HL-60 (cell line): ENCODE results near the gene NFATC1.

Experiments
- DNase-seq, 2 experiments: peaks; one replicate each; pipeline ENCODE4 v3.0.0-alpha.2; 2010 to 2020; ENCODE audit warnings: low read depth in 1 of 2, low spot score in 1 of 2
- H3K27ac ChIP-seq: fragments of 250-450 bp; sonication (Bioruptor Pico); replicated peaks from 2 replicates; pipeline ENCODE4 v1.5.1; 2020; ENCODE audit warnings: mild to moderate bottlenecking, moderate library complexity
- H3K27me3 ChIP-seq: fragments of 250-450 bp; sonication (Bioruptor Pico); 2 replicates; pipeline ENCODE4 v1.5.1; 2021; ENCODE audit warnings: mild to moderate bottlenecking, moderate library complexity; ENCODE audit not compliant: insufficient read depth, poor library complexity, severe bottlenecking
- H3K4me3 ChIP-seq: replicated peaks from 2 replicates; pipeline ENCODE4 v1.5.1; 2011; ENCODE audit warnings: mild to moderate bottlenecking, control low read depth, low read length; ENCODE audit not compliant: insufficient read depth
- CTCF ChIP-seq: IDR thresholded peaks from one replicate; pipeline ENCODE4 v1.5.1; 2011; ENCODE audit warnings: low read length, control low read depth, inconsistent platforms; ENCODE audit not compliant: insufficient read depth
- GABPA ChIP-seq: IDR thresholded peaks from 2 replicates; pipeline ENCODE4 v1.6.1; 2012; ENCODE audit warnings: low read depth
- POLR2AphosphoS5 ChIP-seq: IDR thresholded peaks from 2 replicates; pipeline ENCODE4 v1.6.1; 2012; ENCODE audit warnings: low read depth
- REST ChIP-seq: IDR thresholded peaks from 2 replicates; pipeline ENCODE4 v1.6.1; 2012; ENCODE audit warnings: low read depth; ENCODE audit not compliant: insufficient replicate concordance
- SPI1 ChIP-seq: IDR thresholded peaks from 2 replicates; pipeline ENCODE4 v1.6.1; 2012; ENCODE audit warnings: low read depth, mild to moderate bottlenecking, borderline replicate concordance

Gene NFATC1

DNA sequence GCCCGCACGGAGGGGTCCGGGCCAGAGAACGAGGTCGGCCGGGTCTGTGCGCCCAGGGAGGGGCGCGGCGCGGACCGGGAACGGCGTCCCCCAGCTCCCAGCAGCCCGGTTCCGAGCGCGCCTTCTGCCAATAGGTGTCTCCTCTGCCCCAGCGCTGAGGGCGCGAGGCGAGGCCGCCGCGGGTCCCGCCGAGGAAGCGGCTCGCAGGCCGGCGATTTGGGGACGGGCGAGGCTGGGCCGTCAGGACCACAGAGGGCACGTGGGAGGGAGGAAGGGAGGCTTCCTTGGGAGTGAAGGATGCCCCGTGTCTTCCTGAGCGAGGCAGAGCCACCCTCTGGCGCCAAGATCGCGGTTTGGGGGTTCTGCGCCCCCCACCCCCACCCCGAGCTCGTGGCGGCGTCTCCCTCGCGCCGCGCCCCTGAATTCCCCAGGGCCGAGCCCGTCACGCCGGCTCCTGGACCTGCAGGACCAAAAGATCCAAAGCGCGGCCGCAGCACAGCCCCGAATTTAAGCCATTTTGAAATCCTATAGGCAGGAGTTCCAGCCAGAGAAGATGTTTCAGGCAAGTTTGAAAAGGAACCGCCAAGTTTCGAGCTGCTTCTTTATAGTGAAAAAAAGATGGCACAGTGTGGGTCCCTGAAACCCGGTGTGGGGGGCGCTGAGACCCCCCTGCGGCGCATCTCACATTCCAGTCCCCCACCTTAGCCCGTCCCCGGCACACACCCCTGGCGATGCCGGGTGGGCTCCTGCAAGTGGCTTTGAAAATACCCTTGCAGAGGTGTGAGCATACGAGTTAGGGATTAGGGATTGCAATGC, 909 bp downstream of the NFATC1 start:
- peak; percentile 55 to 58 for DNase-seq
- TF ChIP-seq POLR2AphosphoS5 = no peak; the same call in 1 of the 2 replicates
- TF ChIP-seq SPI1 = no peak
- TF ChIP-seq GABPA = no peak
- TF ChIP-seq CTCF = no peak
- no peak for TF ChIP-seq REST
- Histone ChIP-seq H3K27me3 (peaks cover 15% of the 10 kb centered on the region), H3K27ac (no peak overlapping the region), H3K4me3 (peak overlapping the region; percentile 61)

GRCh38 chr18:79397247-79397829, 1.6 kb downstream of the NFATC1 start:
- Histone ChIP-seq H3K27me3 (peaks cover 15% of the 10 kb centered on the region), H3K4me3 (peak overlapping the region; percentile 61), H3K27ac (no peak overlapping the region)
- no peak for TF ChIP-seq GABPA
- DNase-seq = no peak

DNA sequence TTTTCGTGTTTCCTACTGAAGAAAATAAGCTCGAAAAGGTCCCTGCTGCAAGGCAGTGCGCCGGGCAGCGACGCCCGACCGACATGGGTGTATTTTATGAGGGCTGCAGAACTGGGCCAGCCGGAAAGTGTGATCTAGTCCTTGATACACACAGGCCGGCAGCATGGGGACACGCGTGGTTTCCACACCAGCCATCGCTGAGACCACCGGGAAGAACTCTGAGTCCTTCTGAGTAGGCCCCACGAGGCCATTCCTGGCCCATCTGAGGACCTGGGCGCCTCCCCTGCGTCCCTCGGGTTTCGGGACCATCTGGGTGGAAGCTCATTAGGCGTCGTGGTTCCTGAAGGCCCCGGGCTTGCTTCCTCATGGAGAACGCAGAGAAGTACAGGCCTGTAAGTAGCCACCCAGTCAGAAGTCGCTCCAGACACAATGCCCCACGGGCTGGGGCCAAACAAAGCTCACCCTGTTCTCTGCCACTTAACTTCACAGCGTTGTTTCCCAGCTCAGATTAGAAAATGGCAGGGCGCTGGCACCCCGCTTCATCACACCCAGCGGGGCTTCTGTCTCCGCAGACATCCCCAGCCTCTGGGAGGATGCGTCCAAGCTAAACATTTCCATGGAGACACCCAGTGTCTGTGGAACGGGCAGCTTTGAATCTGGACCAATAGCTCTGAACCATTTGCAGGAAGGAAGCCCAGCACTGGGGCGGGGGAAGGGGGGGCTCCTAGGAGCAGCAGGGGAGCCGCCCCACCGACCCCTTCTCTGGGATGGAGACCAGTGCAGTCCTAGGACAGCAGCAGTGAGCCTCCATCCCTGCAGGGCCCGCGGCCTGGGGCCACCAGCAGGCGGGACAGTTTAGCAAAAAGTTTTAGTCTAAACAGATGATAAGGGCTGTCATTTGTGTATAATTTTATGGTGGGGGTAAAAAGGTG, 2.4 kb downstream of the NFATC1 start:
- Histone ChIP-seq H3K4me3 (no peak overlapping the region; the same call in 1 of the 2 replicates), H3K27ac (no peak overlapping the region), H3K27me3 (peaks cover 11% of the 10 kb centered on the region)
- TF ChIP-seq POLR2AphosphoS5 (no peak), REST (no peak), GABPA (no peak), SPI1 (no peak), CTCF (no peak)
- no peak for DNase-seq
